Measurements from ENCODE around the gene LBHD2.

Gene LBHD2

DNA sequence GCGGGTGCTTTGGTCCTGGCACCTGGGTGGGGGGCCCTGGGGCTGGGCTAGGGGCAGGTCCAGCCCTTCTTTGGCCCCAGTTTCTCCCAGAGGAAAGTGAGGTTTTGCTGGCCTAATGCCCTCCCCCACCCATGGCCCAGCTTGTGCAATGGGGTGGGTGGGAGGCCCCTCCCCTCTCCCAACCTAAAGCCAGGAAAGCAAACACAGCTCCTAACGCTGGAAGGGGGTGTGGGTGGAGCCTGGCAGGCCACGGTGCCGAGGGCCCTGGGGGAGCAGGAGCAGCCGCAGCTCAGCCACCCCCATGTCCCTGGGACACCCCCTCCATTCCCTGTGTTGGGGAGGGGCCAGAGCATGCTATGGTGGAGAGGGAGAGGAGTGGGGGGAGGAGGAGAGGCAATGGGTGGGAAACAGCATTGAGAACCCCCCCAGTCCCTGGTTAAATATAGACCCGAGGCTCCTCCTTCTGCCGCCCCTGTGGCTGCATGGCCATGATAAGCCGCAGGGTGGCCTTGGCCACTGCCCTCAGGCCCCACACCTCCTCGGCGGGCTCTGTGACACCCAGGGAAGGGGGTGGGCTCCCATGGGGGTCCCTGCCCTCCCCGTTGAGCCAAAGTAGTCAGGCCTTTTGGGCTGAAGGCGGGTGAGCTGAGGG lies 15.2 kb downstream of the LBHD2 start:
- peak overlapping the region in 10 of 11 experiments; percentile 14 to 56 (median 44); a peak in 16 of 22 replicates for H3K4me2 ChIP-seq

DNA sequence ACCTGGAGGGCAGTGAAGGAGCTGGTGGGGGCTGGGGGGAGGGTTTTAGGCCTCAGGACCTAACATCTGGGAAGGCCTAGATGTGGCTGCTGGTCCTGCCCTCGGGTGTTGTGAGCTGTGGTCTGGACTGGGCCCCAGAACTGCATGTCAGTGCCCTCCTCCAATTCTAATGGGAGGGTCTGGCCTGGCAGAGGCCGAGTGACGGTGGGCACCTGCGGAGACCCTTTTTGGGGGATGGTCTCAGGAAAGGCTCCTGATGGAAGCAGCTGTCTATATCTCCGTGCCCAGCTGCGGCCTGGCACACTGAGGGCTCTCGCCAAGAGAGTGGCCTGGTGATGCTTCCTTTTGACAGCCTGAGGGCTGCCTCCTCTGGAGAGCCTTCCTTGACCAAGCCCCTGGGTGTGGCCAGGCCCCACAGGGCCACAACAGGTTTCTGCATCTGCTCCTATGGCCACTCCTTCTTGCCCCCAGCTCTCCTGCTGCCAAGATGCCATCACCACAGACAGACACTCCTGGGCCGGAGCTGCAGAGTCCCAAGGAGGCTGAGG lies 15.8 kb downstream of the LBHD2 start:
- Histone ChIP-seq H3K27ac (no peak overlapping the region), H3K4me1 (peaks cover 14 to 48% (median 32%) of the 10 kb centered on the region in 10 experiments; a peak in 19 of 20 replicates), H3K36me3 (no peaks in the 10 kb centered on the region), H3K27me3 (peaks cover 38 to 47% (median 41%) of the 10 kb centered on the region in 11 experiments), H3K9ac (peak overlapping the region in 1 of 11 experiments; percentile 13; a peak in 1 of 22 replicates), H3K4me3 (no peak overlapping the region), H4K20me1 (peaks cover 0 to 38% (median 0%) of the 10 kb centered on the region in 11 experiments; a peak in 10 of 22 replicates), H3K4me2 (peak overlapping the region in 9 of 11 experiments; percentile 36 to 58 (median 44); a peak in 13 of 22 replicates), H3K9me3 (replicated peaks in 1 of 11) (no peaks in the 10 kb centered on the region)
- TF ChIP-seq Cebpa-rat (IDR thresholded peaks at IDR 0.05), result no peak

More for the DNA sequence above, 15.2 kb downstream of the LBHD2 start:
- Histone ChIP-seq H3K36me3 (no peaks in the 10 kb centered on the region), H3K27ac (no peak overlapping the region), H3K9me3 (replicated peaks in 1 of 11) (no peaks in the 10 kb centered on the region), H3K4me1 (peaks cover 14 to 48% (median 31%) of the 10 kb centered on the region in 10 experiments), H3K27me3 (peaks cover 32 to 41% (median 35%) of the 10 kb centered on the region in 11 experiments), H3K4me3 (no peak overlapping the region), H4K20me1 (peaks cover 0 to 32% (median 0%) of the 10 kb centered on the region in 11 experiments; a peak in 9 of 22 replicates), H3K9ac (no peak overlapping the region)
- TF ChIP-seq Cebpa-rat (IDR thresholded peaks at IDR 0.05), result no peak

DNA sequence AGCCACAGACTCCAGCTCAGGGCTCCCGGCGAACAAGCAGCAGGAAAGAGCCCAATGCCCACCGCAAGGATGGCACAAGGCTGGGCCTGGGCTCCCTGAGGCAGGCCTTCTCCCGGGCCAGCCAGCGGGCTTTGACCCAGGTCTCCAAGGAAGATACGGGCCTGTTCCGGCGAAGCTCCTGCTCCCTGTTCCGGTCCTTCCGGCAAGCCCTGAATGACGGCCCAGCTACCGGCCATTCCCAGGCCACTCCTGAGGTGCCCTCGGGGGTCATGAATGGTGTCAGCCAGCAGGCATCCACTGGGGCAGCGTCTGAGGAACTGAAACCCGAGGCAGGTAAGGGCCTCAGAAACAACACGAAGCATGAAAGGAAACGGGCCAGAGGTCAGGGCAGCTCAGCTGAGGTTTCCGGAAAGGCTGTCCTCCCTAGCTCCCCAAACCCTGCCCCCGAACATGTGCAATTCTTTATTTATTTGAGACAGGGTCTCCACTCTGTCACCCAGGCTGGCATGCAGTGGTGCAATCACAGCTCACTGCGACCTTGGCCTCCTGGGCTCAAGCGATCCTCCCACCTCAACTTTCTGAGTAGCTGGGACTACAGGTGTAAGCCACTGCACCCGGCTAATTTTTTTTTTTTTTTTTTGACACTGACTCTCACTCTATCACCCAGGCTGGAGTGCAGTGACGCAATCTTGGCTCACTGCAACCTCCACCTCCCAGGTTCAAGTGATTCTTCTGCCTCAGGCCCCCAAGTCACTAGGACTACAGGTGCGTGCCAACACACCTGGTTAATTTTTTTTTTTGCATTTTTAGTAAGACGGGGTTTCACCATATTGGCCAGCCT lies 16.5 kb downstream of the LBHD2 start:
- Histone ChIP-seq H3K4me1 (peaks cover 20 to 53% (median 36%) of the 10 kb centered on the region in 10 experiments; a peak in 18 of 20 replicates), H3K9ac (peak overlapping the region in 1 of 11 experiments; percentile 13; a peak in 1 of 22 replicates), H3K4me3 (no peak overlapping the region), H3K27me3 (peaks cover 40 to 51% (median 44%) of the 10 kb centered on the region in 11 experiments), H4K20me1 (peaks cover 0 to 40% (median 0%) of the 10 kb centered on the region in 11 experiments; a peak in 10 of 22 replicates), H3K36me3 (no peaks in the 10 kb centered on the region), H3K4me2 (peak overlapping the region in 9 of 11 experiments; percentile 21 to 58 (median 39); a peak in 15 of 22 replicates), H3K9me3 (replicated peaks in 1 of 11) (no peaks in the 10 kb centered on the region), H3K27ac (no peak overlapping the region)
- TF ChIP-seq Cebpa-rat (IDR thresholded peaks at IDR 0.05), result 0 out of 22 replicates have a peak, but pooled peaks of 2 of the 11 experiments have one; percentile 8 to 24

DNA sequence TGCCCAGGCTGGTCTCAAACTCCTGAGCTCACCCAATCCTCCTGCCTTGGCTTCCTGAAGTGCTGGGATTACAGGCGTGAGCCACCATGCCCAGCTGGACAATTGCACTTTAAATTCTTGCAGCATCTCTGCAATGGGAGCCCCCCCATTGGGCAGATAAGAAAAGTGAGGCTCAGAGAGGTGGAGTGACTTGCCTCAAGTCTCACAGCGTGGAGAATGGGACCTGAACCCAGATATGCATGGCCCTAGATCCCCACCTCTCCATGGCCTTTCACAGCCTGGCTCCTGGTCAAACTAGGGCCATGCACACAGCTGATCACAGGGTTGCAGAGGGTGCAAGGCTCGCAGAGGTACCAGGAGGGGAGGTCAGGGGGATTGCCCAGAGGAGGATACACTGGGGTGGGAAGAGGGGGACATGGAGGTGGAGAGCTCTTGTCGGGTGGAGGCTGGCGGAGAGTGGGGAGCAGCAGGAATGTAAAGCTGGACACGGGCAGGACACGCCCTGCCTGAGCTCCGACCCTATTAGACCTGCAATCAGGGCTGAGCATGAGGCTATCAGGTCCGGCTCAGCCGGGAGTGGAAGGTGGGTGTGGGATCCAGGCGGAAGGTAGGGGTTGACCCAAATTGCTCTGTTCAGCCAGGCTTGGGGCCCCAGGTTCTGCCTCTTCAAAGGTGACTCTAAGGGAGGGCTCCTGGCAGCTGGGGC lies 17.4 kb downstream of the LBHD2 start:
- Histone ChIP-seq H3K4me3 (no peak overlapping the region), H3K4me1 (peaks cover 22 to 62% (median 45%) of the 10 kb centered on the region in 10 experiments; a peak in 18 of 20 replicates), H3K27ac (no peak overlapping the region), H3K36me3 (no peaks in the 10 kb centered on the region), H3K4me2 (0 out of 22 replicates have a peak overlapping the region, but pooled peaks of 1 of the 11 experiments have one; percentile 39), H3K9ac (no peak overlapping the region), H4K20me1 (peaks cover 0 to 47% (median 0%) of the 10 kb centered on the region in 11 experiments; a peak in 10 of 22 replicates), H3K9me3 (replicated peaks in 1 of 11) (no peaks in the 10 kb centered on the region), H3K27me3 (peaks cover 40 to 51% (median 44%) of the 10 kb centered on the region in 11 experiments)
- no peak for TF ChIP-seq Cebpa-rat (IDR thresholded peaks at IDR 0.05)

DNA sequence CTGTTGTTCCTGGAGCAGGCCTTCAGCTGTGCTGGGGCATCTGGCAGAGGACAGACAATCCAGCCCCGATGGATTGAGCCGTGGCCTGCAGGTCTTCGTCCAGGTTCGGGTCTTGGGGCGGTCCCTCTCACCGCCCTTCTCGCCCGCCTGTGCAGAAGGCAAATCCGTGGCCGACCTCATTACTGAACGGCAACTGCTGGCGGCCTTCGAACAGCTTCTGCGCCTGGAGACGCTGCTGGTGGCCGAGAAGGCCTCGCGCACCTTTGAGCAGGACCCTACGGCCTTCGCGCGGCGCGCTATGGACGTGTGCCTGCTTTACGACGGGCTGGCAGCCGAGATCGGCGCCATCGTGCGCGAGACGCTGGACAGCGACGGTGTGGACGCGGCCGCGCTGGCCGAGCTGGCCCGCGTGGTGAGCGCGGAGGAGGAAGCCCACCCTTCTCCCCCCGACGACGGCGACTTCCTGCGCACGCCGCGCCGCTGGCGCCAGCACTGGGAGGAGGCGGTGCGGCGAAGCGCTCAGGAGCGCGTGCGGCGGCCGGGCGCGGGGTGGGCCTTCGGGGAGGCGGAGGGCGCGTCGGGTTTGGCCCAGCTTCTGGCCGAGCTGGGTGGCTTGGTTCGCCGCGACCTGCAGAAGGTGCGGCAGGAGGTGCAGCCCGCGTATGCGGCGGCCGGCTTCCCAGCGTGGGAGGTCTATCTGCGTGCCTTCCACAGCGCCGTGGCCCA lies 18.1 kb downstream of the LBHD2 start:
- TF ChIP-seq Cebpa-rat (IDR thresholded peaks at IDR 0.05), result no peak
- H3K4me2 ChIP-seq, result no peak overlapping the region
- no peak overlapping the region for H3K9ac ChIP-seq
- peaks cover 40 to 51% (median 44%) of the 10 kb centered on the region in 11 experiments for H3K27me3 ChIP-seq
- H3K4me3 ChIP-seq, result no peak overlapping the region
- peaks cover 0 to 52% (median 0%) of the 10 kb centered on the region in 11 experiments; a peak in 10 of 22 replicates for H4K20me1 ChIP-seq
- no peak overlapping the region for H3K27ac ChIP-seq
- H3K9me3 ChIP-seq (replicated peaks in 1 of 11), result no peaks in the 10 kb centered on the region
- peaks cover 22 to 65% (median 51%) of the 10 kb centered on the region in 10 experiments; a peak in 18 of 20 replicates for H3K4me1 ChIP-seq
- H3K36me3 ChIP-seq, result no peaks in the 10 kb centered on the region

DNA sequence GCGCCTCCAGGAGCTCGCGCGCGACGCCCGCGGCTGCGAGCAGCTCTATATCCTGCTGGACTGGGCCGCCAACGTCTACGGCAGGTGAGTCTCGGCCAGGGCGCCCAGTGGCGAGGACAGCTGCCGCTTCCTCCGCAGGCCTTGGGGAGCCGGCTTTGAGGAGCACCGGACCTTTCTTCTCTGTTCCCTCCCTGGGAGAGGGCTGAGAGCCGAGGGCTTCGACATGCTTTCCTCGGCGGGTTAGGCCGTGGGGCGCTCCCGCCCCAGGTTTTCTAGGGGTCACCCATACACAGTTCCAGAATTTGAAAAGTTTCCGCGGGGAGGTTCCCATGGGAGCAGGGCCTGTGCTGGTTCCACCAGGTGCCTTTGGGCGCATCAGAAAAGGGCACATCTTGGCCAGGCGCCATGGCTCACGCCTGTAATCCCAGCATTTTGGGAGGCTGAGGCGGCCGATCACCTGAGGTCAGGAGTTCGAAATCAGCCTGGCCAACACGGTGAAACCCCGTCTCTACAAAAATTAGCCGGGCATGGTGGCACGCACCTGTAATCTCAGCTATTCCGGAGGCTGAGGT lies 18.8 kb downstream of the LBHD2 start:
- Histone ChIP-seq H3K27ac (no peak overlapping the region), H3K4me2 (peak overlapping the region in 6 of 11 experiments; percentile 59 to 82 (median 70); a peak in 8 of 22 replicates), H3K4me3 (no peak overlapping the region), H3K9ac (no peak overlapping the region), H3K36me3 (no peaks in the 10 kb centered on the region), H3K4me1 (peaks cover 22 to 65% (median 51%) of the 10 kb centered on the region in 10 experiments; a peak in 18 of 20 replicates), H3K9me3 (replicated peaks in 1 of 11) (no peaks in the 10 kb centered on the region), H4K20me1 (peaks cover 0 to 52% (median 0%) of the 10 kb centered on the region in 11 experiments; a peak in 10 of 22 replicates), H3K27me3 (peaks cover 40 to 51% (median 44%) of the 10 kb centered on the region in 11 experiments)
- no peak for TF ChIP-seq Cebpa-rat (IDR thresholded peaks at IDR 0.05)

Measured in BLaER1 treated with 17β-estradiol and CSF1 and Interleukin-3, amounts not matched to agents 10 nM and 100 nM (cell line).